Uterus (tissue), 2 donors: ENCODE results near the gene RGS14.

ENCODE experiments used
- CTCF ChIP-seq, 4 experiments: fragments of 200-600 bp in 2 of 4; fragments of 450-650 bp in 2 of 4; sonication (generic) in 2 of 4; IDR thresholded peaks; one replicate each; pipeline ENCODE4 v1.5.1; 2016 to 2019; ENCODE audit warnings: antibody characterized with exemption in 4 of 4, mild to moderate bottlenecking in 2 of 4, moderate library complexity in 1 of 4
- POLR2A ChIP-seq, 2 donors: fragments of 450-650 bp; IDR thresholded peaks; one replicate each; pipeline ENCODE4 v1.6.1; 2016; ENCODE audit warnings: antibody characterized with exemption in 2 of 2, mild to moderate bottlenecking in 1 of 2, moderate library complexity in 1 of 2

GRCh38 chr5:177311392-177311722 is 46.4 kb upstream of the RGS14 start:
- no peak for TF ChIP-seq POLR2A (IDR thresholded peaks at IDR 0.05)
- TF ChIP-seq CTCF (IDR thresholded peaks at IDR 0.05) = no peak
